Measurements from ENCODE around the gene SPECC1. TPM values are rescaled to one million over a fixed set of nuclear protein-coding genes. Genes with fewer than 3 reads are reported as not detected.

SPECC1 gene
- total RNA-seq, 1 donor from 2014 or later: 69.6 TPM

GRCh38 chr17:20111538-20111937 is 102.4 kb downstream of the SPECC1 start:
- H3K4me1 Mint-ChIP-seq (ENCODE audit: low read depth): no peaks in the 10 kb centered on the region
- TF ChIP-seq CTCF (IDR thresholded peaks at IDR 0.05; ENCODE audit: unreplicated experiment): no peak
- peaks cover 4% of the 10 kb centered on the region for H3K9me3 Mint-ChIP-seq (ENCODE audit: low read depth)
- H3K36me3 Mint-ChIP-seq (ENCODE audit: insufficient read depth): peaks cover 3% of the 10 kb centered on the region
- H3K27me3 Mint-ChIP-seq: peaks cover 16% of the 10 kb centered on the region
- no peak overlapping the region for H3K4me3 Mint-ChIP-seq (ENCODE audit: low read depth)
- no peak overlapping the region for H3K27ac Mint-ChIP-seq
- DNase-seq (ENCODE audit: low spot score, unreplicated experiment): no peak

GRCh38 chr17:20114466-20114865 is 105.3 kb downstream of the SPECC1 start:
- Mint-ChIP-seq H3K36me3 (ENCODE audit: insufficient read depth) (peaks cover 1% of the 10 kb centered on the region), H3K4me3 (ENCODE audit: low read depth) (no peak overlapping the region), H3K4me1 (ENCODE audit: low read depth) (no peaks in the 10 kb centered on the region), H3K27me3 (peaks cover 11% of the 10 kb centered on the region), H3K27ac (no peak overlapping the region), H3K9me3 (ENCODE audit: low read depth) (peaks cover 2% of the 10 kb centered on the region)
- no peak for DNase-seq (ENCODE audit: low spot score, unreplicated experiment)
- TF ChIP-seq CTCF (IDR thresholded peaks at IDR 0.05; ENCODE audit: unreplicated experiment): no peak

GRCh38 chr17:20116683-20117309 is 107.6 kb downstream of the SPECC1 start:
- Mint-ChIP-seq H3K9me3 (ENCODE audit: low read depth) (no peaks in the 10 kb centered on the region), H3K4me1 (ENCODE audit: low read depth) (peaks cover 1% of the 10 kb centered on the region), H3K27ac (no peak overlapping the region), H3K4me3 (ENCODE audit: low read depth) (no peak overlapping the region), H3K36me3 (ENCODE audit: insufficient read depth) (no peaks in the 10 kb centered on the region), H3K27me3 (peaks cover 13% of the 10 kb centered on the region)
- TF ChIP-seq CTCF (IDR thresholded peaks at IDR 0.05; ENCODE audit: unreplicated experiment): peak; percentile 72
- peak; percentile 19 for DNase-seq (ENCODE audit: low spot score, unreplicated experiment)

GRCh38 chr17:20118280-20118679 is 109.1 kb downstream of the SPECC1 start:
- no peaks in the 10 kb centered on the region for H3K9me3 Mint-ChIP-seq (ENCODE audit: low read depth)
- peaks cover 15% of the 10 kb centered on the region for H3K27me3 Mint-ChIP-seq
- H3K27ac Mint-ChIP-seq: no peak overlapping the region
- no peaks in the 10 kb centered on the region for H3K36me3 Mint-ChIP-seq (ENCODE audit: insufficient read depth)
- no peak for TF ChIP-seq CTCF (IDR thresholded peaks at IDR 0.05; ENCODE audit: unreplicated experiment)
- no peak for DNase-seq (ENCODE audit: low spot score, unreplicated experiment)
- peaks cover 3% of the 10 kb centered on the region for H3K4me1 Mint-ChIP-seq (ENCODE audit: low read depth)
- H3K4me3 Mint-ChIP-seq (ENCODE audit: low read depth): no peak overlapping the region

GRCh38 chr17:20120836-20121235 is 111.7 kb downstream of the SPECC1 start:
- DNase-seq (ENCODE audit: low spot score, unreplicated experiment): no peak
- Mint-ChIP-seq H3K9me3 (ENCODE audit: low read depth) (no peaks in the 10 kb centered on the region), H3K4me3 (ENCODE audit: low read depth) (no peak overlapping the region), H3K4me1 (ENCODE audit: low read depth) (peaks cover 3% of the 10 kb centered on the region), H3K27me3 (peaks cover 12% of the 10 kb centered on the region), H3K36me3 (ENCODE audit: insufficient read depth) (no peaks in the 10 kb centered on the region), H3K27ac (no peak overlapping the region)
- no peak for TF ChIP-seq CTCF (IDR thresholded peaks at IDR 0.05; ENCODE audit: unreplicated experiment)
